Mammary epithelial cell (primary cell): ENCODE data around the gene ARMS2.

Experiments used
- CTCF ChIP-seq, 2 donors: IDR thresholded peaks in 1 of 2; conservative IDR thresholded peaks in 1 of 2; 2 replicates each; pipeline ENCODE4 v1.5.1; 2011 to 2012; ENCODE audit warnings: inconsistent platforms in 2 of 2, low read length in 2 of 2, mild to moderate bottlenecking in 2 of 2, control low read depth in 1 of 2, low read depth in 1 of 2; ENCODE audit not compliant: insufficient read depth in 1 of 2; ENCODE audit errors: extremely low read depth in 1 of 2
- EZH2 ChIP-seq: IDR thresholded peaks from 2 replicates; pipeline ENCODE4 v1.6.1; 2012; ENCODE audit warnings: low read length, inconsistent platforms, borderline replicate concordance

- no peak for TF ChIP-seq CTCF (conservative IDR thresholded peaks at IDR 0.05 in 1 of 2, IDR thresholded peaks at IDR 0.05 in 1 of 2; ENCODE audit: extremely low read depth in 1 of 2, insufficient read depth in 1 of 2, low read depth in 1 of 2, low read length in 2 of 2)
- TF ChIP-seq EZH2, result no peak
Observed at GRCh38 chr10:122464586-122464985, 10.1 kb downstream of the ARMS2 start.
